ENCODE measurements around the gene GRB7. TPM values are rescaled to one million over a fixed set of nuclear protein-coding genes. Genes with fewer than 3 reads are reported as not detected.

Gene GRB7
- total RNA-seq, 3 donors from 2014 or later: 27.9 to 69.2 TPM; not detected in 1

GRCh38 chr17:39775031-39775430 is 37.3 kb downstream of the GRB7 start:
- H3K4me3 ChIP-seq: no peak overlapping the region
- TF ChIP-seq POLR2A (IDR thresholded peaks at IDR 0.05) (no peak), CTCF (IDR thresholded peaks at IDR 0.05) (no peak), POLR2AphosphoS5 (IDR thresholded peaks at IDR 0.05) (no peak)
- H3K27ac ChIP-seq: no peak overlapping the region
- no peaks in the 10 kb centered on the region for H3K4me1 ChIP-seq
- H3K36me3 ChIP-seq: no peaks in the 10 kb centered on the region
- H3K9me3 ChIP-seq: no peaks in the 10 kb centered on the region
- intact Hi-C loops (cut with DNase I; ENCODE audit: low total_unique reads): no loop called here
- DNase-seq (ENCODE audit: low spot score in 2 of 2): no peak
- H3K27me3 ChIP-seq: no peaks in the 10 kb centered on the region

- Histone ChIP-seq H3K36me3 (no peaks in the 10 kb centered on the region), H3K27me3 (no peaks in the 10 kb centered on the region), H3K4me3 (peak overlapping the region in 1 of 3 donors; percentile 6), H3K9me3 (no peaks in the 10 kb centered on the region), H3K27ac (no peak overlapping the region), H3K4me1 (no peaks in the 10 kb centered on the region)
- intact Hi-C loops (cut with DNase I; ENCODE audit: low total_unique reads): no loop called here
- no peak for TF ChIP-seq POLR2A (IDR thresholded peaks at IDR 0.05)
- TF ChIP-seq POLR2AphosphoS5 (IDR thresholded peaks at IDR 0.05): no peak
- no peak for TF ChIP-seq CTCF (IDR thresholded peaks at IDR 0.05)
- DNase-seq (ENCODE audit: low spot score in 2 of 2): no peak
These were observed 38.5 kb downstream of the GRB7 start for GRCh38 chr17:39776252-39776651.

- no peaks in the 10 kb centered on the region for H3K27me3 ChIP-seq
- no peak overlapping the region for H3K27ac ChIP-seq
- no peak for DNase-seq (ENCODE audit: low spot score in 2 of 2)
- intact Hi-C loops (cut with DNase I; ENCODE audit: low total_unique reads): no loop called here
- TF ChIP-seq POLR2A (IDR thresholded peaks at IDR 0.05) (no peak), CTCF (IDR thresholded peaks at IDR 0.05) (no peak), POLR2AphosphoS5 (IDR thresholded peaks at IDR 0.05) (no peak)
- no peaks in the 10 kb centered on the region for H3K36me3 ChIP-seq
- H3K4me3 ChIP-seq: peak overlapping the region in 1 of 3 donors; percentile 14
- H3K4me1 ChIP-seq: no peaks in the 10 kb centered on the region
- no peaks in the 10 kb centered on the region for H3K9me3 ChIP-seq
These were observed 40.0 kb downstream of the GRB7 start for GRCh38 chr17:39777534-39778365.

GRCh38 chr17:39781031-39781860 is 43.5 kb downstream of the GRB7 start:
- intact Hi-C loops (cut with DNase I; ENCODE audit: low total_unique reads): no loop called here
- no peaks in the 10 kb centered on the region for H3K27me3 ChIP-seq
- no peaks in the 10 kb centered on the region for H3K9me3 ChIP-seq
- no peak for DNase-seq (ENCODE audit: low spot score in 2 of 2)
- no peak overlapping the region for H3K27ac ChIP-seq
- TF ChIP-seq POLR2A (IDR thresholded peaks at IDR 0.05) (no peak), POLR2AphosphoS5 (IDR thresholded peaks at IDR 0.05) (no peak), CTCF (IDR thresholded peaks at IDR 0.05) (no peak)
- no peaks in the 10 kb centered on the region for H3K4me1 ChIP-seq
- no peaks in the 10 kb centered on the region for H3K36me3 ChIP-seq
- no peak overlapping the region for H3K4me3 ChIP-seq

GRCh38 chr17:39781861-39782213 is 44.1 kb downstream of the GRB7 start:
- TF ChIP-seq POLR2A (IDR thresholded peaks at IDR 0.05) (no peak), CTCF (IDR thresholded peaks at IDR 0.05) (no peak), POLR2AphosphoS5 (IDR thresholded peaks at IDR 0.05) (no peak)
- Histone ChIP-seq H3K9me3 (no peaks in the 10 kb centered on the region), H3K36me3 (no peaks in the 10 kb centered on the region), H3K27me3 (no peaks in the 10 kb centered on the region), H3K27ac (no peak overlapping the region), H3K4me3 (no peak overlapping the region), H3K4me1 (no peaks in the 10 kb centered on the region)
- no peak for DNase-seq (ENCODE audit: low spot score in 2 of 2)
- intact Hi-C loops (cut with DNase I; ENCODE audit: low total_unique reads): no loop called here
